ENCODE data around the gene ALKAL2. TPM values are rescaled to one million over a fixed set of nuclear protein-coding genes. Genes with fewer than 3 reads are reported as not detected.
A peak's percentile ranks its signal among the peaks of the same experiment; 100 is the strongest.

Gene ALKAL2
- total and polyA plus RNA-seq, 9 of the 15 experiments (the other 6 are each of a cell fraction or from before 2014, with no cell fraction given) = not detected

GRCh38 chr2:264493-265468 lies 23.1 kb downstream of the ALKAL2 start, which contains the start of gene ACP1 (continued):
- no peak for TF ChIP-seq REST (IDR thresholded peaks at IDR 0.05; ENCODE audit: borderline replicate concordance)
- TF ChIP-seq REST (CRISPR knock-in tag; IDR thresholded peaks at IDR 0.05; ENCODE audit: low read depth) = 0 out of 2 replicates have a peak, but pooled peaks have one; percentile 37
- TF ChIP-seq RBM25 (IDR thresholded peaks at IDR 0.05; ENCODE audit: low read depth, low read length, severe bottlenecking) = no peak
- TF ChIP-seq RBFOX2 (IDR thresholded peaks at IDR 0.05; ENCODE audit: low read depth, low read length) = peak; percentile 95
- peak; percentile 34; the same call in 1 of the 2 replicates for TF ChIP-seq TFAP4 (CRISPR knock-in tag; IDR thresholded peaks at IDR 0.05; ENCODE audit: borderline replicate concordance)
- TF ChIP-seq SMARCC2 (IDR thresholded peaks at IDR 0.05; ENCODE audit: low read depth) = no peak
- peak; percentile 94 for TF ChIP-seq POLR2A (conservative IDR thresholded peaks at IDR 0.05)
